GM19240 (cell line): Measurements from ENCODE around the gene PLEKHG1.
A peak's percentile ranks its signal among the peaks of the same experiment; 100 is the strongest.

Experiments
- DNase-seq: peaks from one replicate; pipeline ENCODE4 v3.0.0; 2011; ENCODE audit warnings: low spot score; ENCODE audit not compliant: insufficient read length

The PLEKHG1 gene

GRCh38 chr6:150617496-150618460, 18.1 kb downstream of the PLEKHG1 start:
- DNase-seq, result no peak

- no peak for DNase-seq
Observed at GRCh38 chr6:150619275-150619674, 19.6 kb downstream of the PLEKHG1 start.

GRCh38 chr6:150620244-150620643, 20.6 kb downstream of the PLEKHG1 start:
- no peak for DNase-seq

- DNase-seq, result no peak
Observed at GRCh38 chr6:150620763-150621162, 21.1 kb downstream of the PLEKHG1 start.

GRCh38 chr6:150622476-150622875, 22.8 kb downstream of the PLEKHG1 start:
- DNase-seq, result no peak

GRCh38 chr6:150622941-150623874, 23.5 kb downstream of the PLEKHG1 start:
- DNase-seq, result peak; percentile 12

- DNase-seq, result no peak
Observed at GRCh38 chr6:150624191-150624590, 24.5 kb downstream of the PLEKHG1 start.

- DNase-seq, result no peak
Observed at GRCh38 chr6:150625927-150626326, 26.2 kb downstream of the PLEKHG1 start.

GRCh38 chr6:150627154-150627553, 27.5 kb downstream of the PLEKHG1 start:
- DNase-seq, result no peak

- no peak for DNase-seq
Observed at GRCh38 chr6:150627585-150628025, 27.9 kb downstream of the PLEKHG1 start.

GRCh38 chr6:150628908-150629307, 29.2 kb downstream of the PLEKHG1 start:
- DNase-seq, result no peak

GRCh38 chr6:150631283-150631983, 31.7 kb downstream of the PLEKHG1 start:
- no peak for DNase-seq

GRCh38 chr6:150631984-150632642, 32.4 kb downstream of the PLEKHG1 start:
- DNase-seq, result no peak

GRCh38 chr6:150632785-150633485, 33.2 kb downstream of the PLEKHG1 start:
- DNase-seq, result no peak

GRCh38 chr6:150633486-150633834, 33.8 kb downstream of the PLEKHG1 start:
- no peak for DNase-seq

GRCh38 chr6:150634176-150634963, 34.7 kb downstream of the PLEKHG1 start:
- no peak for DNase-seq

GRCh38 chr6:150634964-150635292, 35.2 kb downstream of the PLEKHG1 start:
- no peak for DNase-seq

GRCh38 chr6:150635906-150636514, 36.3 kb downstream of the PLEKHG1 start:
- no peak for DNase-seq

GRCh38 chr6:150636808-150637207, 37.1 kb downstream of the PLEKHG1 start:
- no peak for DNase-seq
